Neural progenitor cell (in vitro differentiated cells): ENCODE results near the gene STK39.

Experiments
- CTCF ChIP-seq: fragments of 200-600 bp; sonication (generic); IDR thresholded peaks from 2 replicates; pipeline ENCODE4 v1.5.1; 2017; ENCODE audit warnings: antibody characterized with exemption, mild to moderate bottlenecking
- EZH2phosphoT487 ChIP-seq: fragments of 200-600 bp; sonication (generic); IDR thresholded peaks from 2 replicates; pipeline ENCODE4 v1.6.1; 2017; ENCODE audit warnings: antibody characterized with exemption

GRCh38 chr2:167954495-167954894, 292.9 kb downstream of the STK39 start:
- TF ChIP-seq EZH2phosphoT487 (no peak), CTCF (no peak)
